ENCODE measurements around the gene DNMT1. TPM values are rescaled to one million over a fixed set of nuclear protein-coding genes. Genes with fewer than 3 reads are reported as not detected.

The DNMT1 gene
- polyA plus RNA-seq, 1 donor from 2014 or later, result 58.4 TPM

DNA sequence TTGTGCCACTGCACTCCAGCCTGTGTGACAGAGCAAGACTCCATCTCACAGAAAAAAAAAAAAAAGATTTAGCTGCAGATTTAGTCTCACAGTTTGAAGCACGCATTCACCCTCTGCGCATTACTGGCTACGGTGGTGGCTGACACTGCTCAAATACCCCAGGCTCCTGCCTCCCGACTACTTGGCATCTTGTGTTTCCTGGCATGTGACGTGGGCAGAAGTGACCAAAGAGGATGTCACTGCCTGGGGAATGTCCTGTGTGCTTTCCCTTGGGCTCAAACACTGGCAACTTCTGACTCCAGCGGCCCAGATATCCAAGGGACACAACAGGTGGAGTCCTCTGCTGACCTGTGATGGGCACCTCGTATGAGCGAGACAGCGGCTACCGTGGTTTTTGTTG lies 50.4 kb downstream of the DNMT1 start:
- H3K27ac ChIP-seq (ENCODE audit: low read length), result no peak overlapping the region
- H3K27me3 ChIP-seq (ENCODE audit: insufficient read depth, low read depth, low read length), result no peaks in the 10 kb centered on the region
- no peak overlapping the region for H2AFZ ChIP-seq (ENCODE audit: low read depth, low read length)

DNA sequence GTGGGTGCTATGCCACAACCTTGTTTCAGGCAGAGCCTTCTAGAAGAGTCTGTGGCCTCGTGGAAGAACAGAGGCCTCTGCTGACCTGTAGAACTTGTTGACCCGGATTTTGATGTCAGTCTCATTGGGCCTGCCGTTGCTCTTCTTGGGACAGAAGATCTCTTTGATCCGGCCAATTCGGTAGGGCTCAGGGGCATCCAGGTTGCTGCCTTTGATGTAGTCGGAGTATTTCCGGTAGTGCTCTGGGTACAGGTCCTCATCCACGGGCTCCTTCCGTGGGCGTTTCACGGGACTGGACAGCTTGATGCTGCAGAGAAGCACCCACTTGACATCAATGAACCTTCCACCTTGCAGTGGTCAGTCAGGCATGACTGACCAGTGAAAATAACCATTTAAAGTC lies 51.1 kb downstream of the DNMT1 start:
- H3K27ac ChIP-seq (ENCODE audit: low read length), result no peak overlapping the region
- H3K9me3 ChIP-seq (ENCODE audit: low read length), result no peaks in the 10 kb centered on the region
- no peaks in the 10 kb centered on the region for H3F3A ChIP-seq (ENCODE audit: insufficient read depth, low read length, poor library complexity, severe bottlenecking)
- H3K9ac ChIP-seq (ENCODE audit: low read length), result no peak overlapping the region
- H3K27me3 ChIP-seq (ENCODE audit: insufficient read depth, low read depth, low read length), result no peaks in the 10 kb centered on the region
- H3K36me3 ChIP-seq (ENCODE audit: insufficient read depth, low read length), result peaks cover 4% of the 10 kb centered on the region
- no peak overlapping the region for H3K4me2 ChIP-seq (ENCODE audit: low read length)
- no peaks in the 10 kb centered on the region for H3K79me2 ChIP-seq (replicated peaks; ENCODE audit: insufficient read depth, low read length)
- H2AFZ ChIP-seq (ENCODE audit: low read depth, low read length), result no peak overlapping the region
- no peak overlapping the region for H3K4me3 ChIP-seq (ENCODE audit: low read length)
- H4K20me1 ChIP-seq (ENCODE audit: insufficient read depth), result no peaks in the 10 kb centered on the region
- no peaks in the 10 kb centered on the region for H3K9me2 ChIP-seq (ENCODE audit: insufficient read depth, low read length)
- TF ChIP-seq SMC3 (conservative IDR thresholded peaks at IDR 0.05; ENCODE audit: poor library complexity) (no peak), TAF1 (IDR thresholded peaks at IDR 0.05; ENCODE audit: low read depth) (no peak), EZH2 (IDR thresholded peaks at IDR 0.05; ENCODE audit: borderline replicate concordance, insufficient read depth, low read length, poor library complexity, severe bottlenecking) (no peak), RAD21 (conservative IDR thresholded peaks at IDR 0.05) (no peak), MXI1 (conservative IDR thresholded peaks at IDR 0.05; ENCODE audit: poor library complexity, severe bottlenecking) (no peak), POLR2AphosphoS5 (IDR thresholded peaks at IDR 0.05) (no peak), EP300 (conservative IDR thresholded peaks at IDR 0.05; ENCODE audit: poor library complexity, severe bottlenecking) (no peak)
- TF ChIP-seq, protein P1, sequence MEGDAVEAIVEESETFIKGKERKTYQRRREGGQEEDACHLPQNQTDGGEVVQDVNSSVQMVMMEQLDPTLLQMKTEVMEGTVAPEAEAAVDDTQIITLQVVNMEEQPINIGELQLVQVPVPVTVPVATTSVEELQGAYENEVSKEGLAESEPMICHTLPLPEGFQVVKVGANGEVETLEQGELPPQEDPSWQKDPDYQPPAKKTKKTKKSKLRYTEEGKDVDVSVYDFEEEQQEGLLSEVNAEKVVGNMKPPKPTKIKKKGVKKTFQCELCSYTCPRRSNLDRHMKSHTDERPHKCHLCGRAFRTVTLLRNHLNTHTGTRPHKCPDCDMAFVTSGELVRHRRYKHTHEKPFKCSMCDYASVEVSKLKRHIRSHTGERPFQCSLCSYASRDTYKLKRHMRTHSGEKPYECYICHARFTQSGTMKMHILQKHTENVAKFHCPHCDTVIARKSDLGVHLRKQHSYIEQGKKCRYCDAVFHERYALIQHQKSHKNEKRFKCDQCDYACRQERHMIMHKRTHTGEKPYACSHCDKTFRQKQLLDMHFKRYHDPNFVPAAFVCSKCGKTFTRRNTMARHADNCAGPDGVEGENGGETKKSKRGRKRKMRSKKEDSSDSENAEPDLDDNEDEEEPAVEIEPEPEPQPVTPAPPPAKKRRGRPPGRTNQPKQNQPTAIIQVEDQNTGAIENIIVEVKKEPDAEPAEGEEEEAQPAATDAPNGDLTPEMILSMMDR (IDR thresholded peaks at IDR 0.05; ENCODE audit: poor library complexity, severe bottlenecking), result no peak
- TF ChIP-seq, protein P2, sequence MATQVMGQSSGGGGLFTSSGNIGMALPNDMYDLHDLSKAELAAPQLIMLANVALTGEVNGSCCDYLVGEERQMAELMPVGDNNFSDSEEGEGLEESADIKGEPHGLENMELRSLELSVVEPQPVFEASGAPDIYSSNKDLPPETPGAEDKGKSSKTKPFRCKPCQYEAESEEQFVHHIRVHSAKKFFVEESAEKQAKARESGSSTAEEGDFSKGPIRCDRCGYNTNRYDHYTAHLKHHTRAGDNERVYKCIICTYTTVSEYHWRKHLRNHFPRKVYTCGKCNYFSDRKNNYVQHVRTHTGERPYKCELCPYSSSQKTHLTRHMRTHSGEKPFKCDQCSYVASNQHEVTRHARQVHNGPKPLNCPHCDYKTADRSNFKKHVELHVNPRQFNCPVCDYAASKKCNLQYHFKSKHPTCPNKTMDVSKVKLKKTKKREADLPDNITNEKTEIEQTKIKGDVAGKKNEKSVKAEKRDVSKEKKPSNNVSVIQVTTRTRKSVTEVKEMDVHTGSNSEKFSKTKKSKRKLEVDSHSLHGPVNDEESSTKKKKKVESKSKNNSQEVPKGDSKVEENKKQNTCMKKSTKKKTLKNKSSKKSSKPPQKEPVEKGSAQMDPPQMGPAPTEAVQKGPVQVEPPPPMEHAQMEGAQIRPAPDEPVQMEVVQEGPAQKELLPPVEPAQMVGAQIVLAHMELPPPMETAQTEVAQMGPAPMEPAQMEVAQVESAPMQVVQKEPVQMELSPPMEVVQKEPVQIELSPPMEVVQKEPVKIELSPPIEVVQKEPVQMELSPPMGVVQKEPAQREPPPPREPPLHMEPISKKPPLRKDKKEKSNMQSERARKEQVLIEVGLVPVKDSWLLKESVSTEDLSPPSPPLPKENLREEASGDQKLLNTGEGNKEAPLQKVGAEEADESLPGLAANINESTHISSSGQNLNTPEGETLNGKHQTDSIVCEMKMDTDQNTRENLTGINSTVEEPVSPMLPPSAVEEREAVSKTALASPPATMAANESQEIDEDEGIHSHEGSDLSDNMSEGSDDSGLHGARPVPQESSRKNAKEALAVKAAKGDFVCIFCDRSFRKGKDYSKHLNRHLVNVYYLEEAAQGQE (IDR thresholded peaks at IDR 0.05; ENCODE audit: borderline replicate concordance), result no peak

More for the DNA sequence above, 50.4 kb downstream of the DNMT1 start:
- no peaks in the 10 kb centered on the region for H3F3A ChIP-seq (ENCODE audit: insufficient read depth, low read length, poor library complexity, severe bottlenecking)
- no peaks in the 10 kb centered on the region for H3K9me2 ChIP-seq (ENCODE audit: insufficient read depth, low read length)
- H3K9ac ChIP-seq (ENCODE audit: low read length), result no peak overlapping the region
- H3K36me3 ChIP-seq (ENCODE audit: insufficient read depth, low read length), result peaks cover 4% of the 10 kb centered on the region
- no peaks in the 10 kb centered on the region for H3K9me3 ChIP-seq (ENCODE audit: low read length)
- H3K4me2 ChIP-seq (ENCODE audit: low read length), result no peak overlapping the region
- no peaks in the 10 kb centered on the region for H4K20me1 ChIP-seq (ENCODE audit: insufficient read depth)
- H3K79me2 ChIP-seq (replicated peaks; ENCODE audit: insufficient read depth, low read length), result no peaks in the 10 kb centered on the region
- no peak for TF ChIP-seq SMC3 (conservative IDR thresholded peaks at IDR 0.05; ENCODE audit: poor library complexity)
- no peak for TF ChIP-seq EZH2 (IDR thresholded peaks at IDR 0.05; ENCODE audit: borderline replicate concordance, insufficient read depth, low read length, poor library complexity, severe bottlenecking)
- no peak for TF ChIP-seq POLR2AphosphoS5 (IDR thresholded peaks at IDR 0.05)
- H3K4me3 ChIP-seq (ENCODE audit: low read length), result no peak overlapping the region
